Lower leg skin (tissue), 3 donors: ENCODE data around the gene SH3RF3.

Experiments
- CTCF ChIP-seq, 3 donors: fragments of 450-650 bp; IDR thresholded peaks; one replicate each; pipeline ENCODE4 v1.5.1; 2016; ENCODE audit warnings: antibody characterized with exemption in 3 of 3, mild to moderate bottlenecking in 3 of 3, moderate library complexity in 2 of 3
- POLR2A ChIP-seq, 2 donors: fragments of 450-650 bp; IDR thresholded peaks; one replicate each; pipeline ENCODE4 v1.6.1; 2016 to 2017; ENCODE audit warnings: antibody characterized with exemption in 2 of 2, mild to moderate bottlenecking in 1 of 2, moderate library complexity in 1 of 2

- TF ChIP-seq CTCF (IDR thresholded peaks at IDR 0.05) (no peak), POLR2A (IDR thresholded peaks at IDR 0.05) (no peak)
Measured at GRCh38 chr2:109466674-109467575, 337.9 kb downstream of the SH3RF3 start.
